ENCODE results near the gene CALML6.

DNA sequence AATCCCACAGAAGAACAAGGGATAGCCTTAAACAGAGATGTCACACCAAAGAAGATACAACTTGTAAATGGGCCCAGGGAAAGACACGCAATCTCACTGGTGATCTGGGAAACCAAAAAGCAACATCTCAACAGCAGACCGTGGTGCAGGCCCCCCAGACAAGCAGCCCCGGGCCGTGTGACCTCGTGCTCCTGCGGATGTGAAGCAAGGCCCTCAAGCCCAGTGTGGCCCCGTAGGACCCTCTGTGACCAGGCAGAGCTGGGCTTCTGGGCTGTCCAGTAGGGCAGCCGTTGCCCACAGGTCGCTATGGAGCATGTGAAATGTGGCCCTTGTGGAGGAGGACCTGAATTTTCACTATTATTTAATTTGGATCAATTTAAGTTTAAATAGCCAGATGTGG, 39.0 kb downstream of the CALML6 start:
- TF ChIP-seq, protein P1, sequence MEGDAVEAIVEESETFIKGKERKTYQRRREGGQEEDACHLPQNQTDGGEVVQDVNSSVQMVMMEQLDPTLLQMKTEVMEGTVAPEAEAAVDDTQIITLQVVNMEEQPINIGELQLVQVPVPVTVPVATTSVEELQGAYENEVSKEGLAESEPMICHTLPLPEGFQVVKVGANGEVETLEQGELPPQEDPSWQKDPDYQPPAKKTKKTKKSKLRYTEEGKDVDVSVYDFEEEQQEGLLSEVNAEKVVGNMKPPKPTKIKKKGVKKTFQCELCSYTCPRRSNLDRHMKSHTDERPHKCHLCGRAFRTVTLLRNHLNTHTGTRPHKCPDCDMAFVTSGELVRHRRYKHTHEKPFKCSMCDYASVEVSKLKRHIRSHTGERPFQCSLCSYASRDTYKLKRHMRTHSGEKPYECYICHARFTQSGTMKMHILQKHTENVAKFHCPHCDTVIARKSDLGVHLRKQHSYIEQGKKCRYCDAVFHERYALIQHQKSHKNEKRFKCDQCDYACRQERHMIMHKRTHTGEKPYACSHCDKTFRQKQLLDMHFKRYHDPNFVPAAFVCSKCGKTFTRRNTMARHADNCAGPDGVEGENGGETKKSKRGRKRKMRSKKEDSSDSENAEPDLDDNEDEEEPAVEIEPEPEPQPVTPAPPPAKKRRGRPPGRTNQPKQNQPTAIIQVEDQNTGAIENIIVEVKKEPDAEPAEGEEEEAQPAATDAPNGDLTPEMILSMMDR (conservative IDR thresholded peaks at IDR 0.05; ENCODE audit: low read length): no peak
- no peak for TF ChIP-seq EZH2phosphoT487 (IDR thresholded peaks at IDR 0.05; ENCODE audit: borderline replicate concordance, low read depth, low read length)

Data from OCI-LY7 (cell line).